HG03558 (cell line): ENCODE results near the gene XXYLT1.

Experiments used
- ATAC-seq: cut with Tn5 transposase; IDR thresholded peaks from one replicate; pipeline ENCODE4 v1.9.1; 2021; ENCODE audit warnings: moderate number of reproducible peaks; ENCODE audit not compliant: unreplicated experiment; ENCODE audit errors: extremely low read depth

XXYLT1 gene

GRCh38 chr3:195159117-195159813 lies 111.7 kb downstream of the XXYLT1 start:
- no peak for ATAC-seq

- ATAC-seq = no peak
Observed at GRCh38 chr3:195156286-195156890, 114.6 kb downstream of the XXYLT1 start.

GRCh38 chr3:195155570-195156241 lies 115.3 kb downstream of the XXYLT1 start:
- ATAC-seq = no peak

GRCh38 chr3:195154793-195155535 lies 116.0 kb downstream of the XXYLT1 start:
- ATAC-seq = no peak

GRCh38 chr3:195154111-195154791 lies 116.7 kb downstream of the XXYLT1 start:
- ATAC-seq = no peak

- ATAC-seq = no peak
Observed at GRCh38 chr3:195153653-195154052, 117.3 kb downstream of the XXYLT1 start.

GRCh38 chr3:195153130-195153529 lies 117.8 kb downstream of the XXYLT1 start:
- ATAC-seq = no peak

GRCh38 chr3:195151866-195152541 lies 119.0 kb downstream of the XXYLT1 start:
- ATAC-seq = no peak

- no peak for ATAC-seq
Observed at GRCh38 chr3:195151402-195151801, 119.6 kb downstream of the XXYLT1 start.

GRCh38 chr3:195150181-195151118 lies 120.5 kb downstream of the XXYLT1 start:
- no peak for ATAC-seq

- no peak for ATAC-seq
Observed at GRCh38 chr3:195149292-195150030, 121.5 kb downstream of the XXYLT1 start.

- ATAC-seq = no peak
Observed at GRCh38 chr3:195148549-195148948, 122.4 kb downstream of the XXYLT1 start.

- peak; percentile 56 for ATAC-seq
Observed at GRCh38 chr3:195147649-195148080, 123.3 kb downstream of the XXYLT1 start.

- ATAC-seq = no peak
Observed at GRCh38 chr3:195146131-195146530, 124.8 kb downstream of the XXYLT1 start.

GRCh38 chr3:195145579-195145978 lies 125.4 kb downstream of the XXYLT1 start:
- ATAC-seq = no peak

GRCh38 chr3:195143221-195143620 lies 127.7 kb downstream of the XXYLT1 start:
- no peak for ATAC-seq

GRCh38 chr3:195142519-195142918 lies 128.4 kb downstream of the XXYLT1 start:
- no peak for ATAC-seq
